NT2/D1 (cell line): Measurements from ENCODE around the gene CLK1.

Experiments used
- YY1 ChIP-seq: IDR thresholded peaks from 2 replicates; pipeline ENCODE4 v1.6.1; 2011; ENCODE audit not compliant: insufficient read length, insufficient read depth
- ZNF274 ChIP-seq: IDR thresholded peaks from 2 replicates; pipeline ENCODE4 v1.6.1; 2011; ENCODE audit warnings: mild to moderate bottlenecking, low read depth, low read length

- TF ChIP-seq YY1 (no peak), ZNF274 (no peak)
These were observed 2.8 kb downstream of the CLK1 start for GRCh38 chr2:200861617-200862155.
